Neural progenitor cell (in vitro differentiated cells): Measurements from ENCODE around the gene PACS1. TPM values are rescaled to one million over a fixed set of nuclear protein-coding genes. Genes with fewer than 3 reads are reported as not detected.

Experiments
- DNase-seq: peaks from one replicate; pipeline ENCODE4 v3.0.0-alpha.2; 2016; ENCODE audit warnings: low spot score
- H2AFZ ChIP-seq: fragments of 200-600 bp; sonication (generic); replicated peaks from 2 replicates; pipeline ENCODE4 v1.6.1; 2016; ENCODE audit warnings: antibody characterized with exemption
- H3F3A ChIP-seq: fragments of 200-600 bp; sonication (generic); 2 replicates; pipeline ENCODE4 v1.6.1; 2016; ENCODE audit warnings: antibody characterized with exemption, low read depth
- H3K27ac ChIP-seq: fragments of 200-600 bp; sonication (generic); 2 replicates; pipeline ENCODE4 v1.5.1; 2016; ENCODE audit warnings: mild to moderate bottlenecking
- H3K27me3 ChIP-seq: fragments of 200-600 bp; sonication (generic); 2 replicates; pipeline ENCODE4 v1.6.1; 2016; ENCODE audit warnings: mild to moderate bottlenecking, moderate library complexity
- H3K36me3 ChIP-seq: fragments of 200-600 bp; sonication (generic); 2 replicates; pipeline ENCODE4 v1.5.1; 2016
- H3K4me1 ChIP-seq: fragments of 200-600 bp; sonication (generic); 2 replicates; pipeline ENCODE4 v1.6.1; 2016; ENCODE audit warnings: mixed run types
- H3K4me2 ChIP-seq: fragments of 200-600 bp; sonication (generic); 2 replicates; pipeline ENCODE4 v1.6.1; 2016
- H3K4me3 ChIP-seq: fragments of 200-600 bp; sonication (generic); 2 replicates; pipeline ENCODE4 v1.5.1; 2016
- H3K79me2 ChIP-seq: fragments of 200-600 bp; sonication (generic); 2 replicates; pipeline ENCODE4 v1.6.1; 2016; ENCODE audit warnings: low read depth
- H3K9ac ChIP-seq: fragments of 200-600 bp; sonication (generic); 2 replicates; pipeline ENCODE4 v1.6.1; 2016
- H3K9me3 ChIP-seq: fragments of 200-600 bp; sonication (generic); 2 replicates; pipeline ENCODE4 v1.5.1; 2016; ENCODE audit warnings: low read depth
- H4K20me1 ChIP-seq: fragments of 200-600 bp; sonication (generic); 2 replicates; pipeline ENCODE4 v1.6.1; 2016; ENCODE audit warnings: low read depth
- H3K27ac Mint-ChIP-seq: 3 replicates; pipeline ENCODE4 v1.8.0; 2021; ENCODE audit warnings: mixed read lengths
- H3K27me3 Mint-ChIP-seq: 2 replicates; pipeline ENCODE4 v1.8.0; 2022; ENCODE audit warnings: low read depth, mild to moderate bottlenecking, inconsistent platforms, moderate library complexity, mixed read lengths; ENCODE audit not compliant: insufficient read depth
- H3K36me3 Mint-ChIP-seq: 3 replicates; pipeline ENCODE4 v1.8.0; 2021; ENCODE audit warnings: mixed read lengths
- H3K4me1 Mint-ChIP-seq: 3 replicates; pipeline ENCODE4 v1.8.0; 2021; ENCODE audit warnings: mixed read lengths
- H3K4me3 Mint-ChIP-seq: 3 replicates; pipeline ENCODE4 v1.8.0; 2021; ENCODE audit warnings: mild to moderate bottlenecking, moderate library complexity, mixed read lengths
- H3K9me3 Mint-ChIP-seq: 3 replicates; pipeline ENCODE4 v1.8.0; 2020; ENCODE audit warnings: mixed read lengths
- EZH2 ChIP-seq: fragments of 200-600 bp; sonication (generic); IDR thresholded peaks from 2 replicates; pipeline ENCODE4 v1.6.1; 2017; ENCODE audit warnings: antibody characterized with exemption, mild to moderate bottlenecking, moderate library complexity
- EZH2phosphoT487 ChIP-seq: fragments of 200-600 bp; sonication (generic); IDR thresholded peaks from 2 replicates; pipeline ENCODE4 v1.6.1; 2017; ENCODE audit warnings: antibody characterized with exemption
- total RNA-seq: library from RNA; depleted of rRNA; stranded (reverse); fragments of >200 nt; gene quantifications from 2 replicates; pipeline ENCODE4 v1.2.3, GENCODE V29; 2015; ENCODE audit warnings: low replicate concordance
- TF ChIP-seq, protein P1 (sequence below): fragments of 200-600 bp; sonication (generic); IDR thresholded peaks from 2 replicates; pipeline ENCODE4 v1.5.1; 2017; ENCODE audit warnings: antibody characterized with exemption, mild to moderate bottlenecking

PACS1 gene
- total RNA-seq, 1 donor from 2014 or later = 13.4 TPM

DNA sequence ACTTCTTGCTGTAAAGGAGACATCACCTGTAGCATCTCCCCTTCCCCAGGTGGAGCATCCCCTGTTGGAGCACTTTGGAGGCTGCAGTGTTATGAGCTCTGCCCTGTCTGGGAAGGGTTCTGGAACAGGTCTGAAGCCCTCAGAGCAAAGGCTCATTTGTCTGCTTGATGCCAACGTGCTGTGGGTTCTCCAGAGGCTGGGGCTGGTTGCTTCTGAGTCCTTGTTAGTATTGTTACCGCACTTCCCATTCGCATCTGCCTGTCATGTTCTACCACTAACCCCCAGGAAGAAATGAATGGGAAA lies 73.1 kb downstream of the PACS1 start:
- no peak overlapping the region for H2AFZ ChIP-seq
- H3K4me3 ChIP-seq = no peak overlapping the region
- no peaks in the 10 kb centered on the region for H4K20me1 ChIP-seq
- no peak overlapping the region for H3K9ac ChIP-seq
- no peaks in the 10 kb centered on the region for H3K9me3 ChIP-seq
- no peaks in the 10 kb centered on the region for H3K4me1 Mint-ChIP-seq
- no peak overlapping the region for H3K27ac Mint-ChIP-seq
- H3K27ac ChIP-seq = no peak overlapping the region
- peaks cover 5% of the 10 kb centered on the region for H3K36me3 Mint-ChIP-seq
- H3K4me2 ChIP-seq = no peak overlapping the region
- H3K27me3 Mint-ChIP-seq = peaks cover 3% of the 10 kb centered on the region
- no peaks in the 10 kb centered on the region for H3K36me3 ChIP-seq
- no peaks in the 10 kb centered on the region for H3K79me2 ChIP-seq
- peaks cover 12% of the 10 kb centered on the region for H3K9me3 Mint-ChIP-seq
- no peaks in the 10 kb centered on the region for H3K27me3 ChIP-seq
- H3K4me1 ChIP-seq = peaks cover 5% of the 10 kb centered on the region
- H3K4me3 Mint-ChIP-seq = no peak overlapping the region
- no peak for DNase-seq
- TF ChIP-seq, protein P1, sequence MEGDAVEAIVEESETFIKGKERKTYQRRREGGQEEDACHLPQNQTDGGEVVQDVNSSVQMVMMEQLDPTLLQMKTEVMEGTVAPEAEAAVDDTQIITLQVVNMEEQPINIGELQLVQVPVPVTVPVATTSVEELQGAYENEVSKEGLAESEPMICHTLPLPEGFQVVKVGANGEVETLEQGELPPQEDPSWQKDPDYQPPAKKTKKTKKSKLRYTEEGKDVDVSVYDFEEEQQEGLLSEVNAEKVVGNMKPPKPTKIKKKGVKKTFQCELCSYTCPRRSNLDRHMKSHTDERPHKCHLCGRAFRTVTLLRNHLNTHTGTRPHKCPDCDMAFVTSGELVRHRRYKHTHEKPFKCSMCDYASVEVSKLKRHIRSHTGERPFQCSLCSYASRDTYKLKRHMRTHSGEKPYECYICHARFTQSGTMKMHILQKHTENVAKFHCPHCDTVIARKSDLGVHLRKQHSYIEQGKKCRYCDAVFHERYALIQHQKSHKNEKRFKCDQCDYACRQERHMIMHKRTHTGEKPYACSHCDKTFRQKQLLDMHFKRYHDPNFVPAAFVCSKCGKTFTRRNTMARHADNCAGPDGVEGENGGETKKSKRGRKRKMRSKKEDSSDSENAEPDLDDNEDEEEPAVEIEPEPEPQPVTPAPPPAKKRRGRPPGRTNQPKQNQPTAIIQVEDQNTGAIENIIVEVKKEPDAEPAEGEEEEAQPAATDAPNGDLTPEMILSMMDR = no peak
- TF ChIP-seq EZH2 = no peak
- TF ChIP-seq EZH2phosphoT487 = no peak
- no peaks in the 10 kb centered on the region for H3F3A ChIP-seq

DNA sequence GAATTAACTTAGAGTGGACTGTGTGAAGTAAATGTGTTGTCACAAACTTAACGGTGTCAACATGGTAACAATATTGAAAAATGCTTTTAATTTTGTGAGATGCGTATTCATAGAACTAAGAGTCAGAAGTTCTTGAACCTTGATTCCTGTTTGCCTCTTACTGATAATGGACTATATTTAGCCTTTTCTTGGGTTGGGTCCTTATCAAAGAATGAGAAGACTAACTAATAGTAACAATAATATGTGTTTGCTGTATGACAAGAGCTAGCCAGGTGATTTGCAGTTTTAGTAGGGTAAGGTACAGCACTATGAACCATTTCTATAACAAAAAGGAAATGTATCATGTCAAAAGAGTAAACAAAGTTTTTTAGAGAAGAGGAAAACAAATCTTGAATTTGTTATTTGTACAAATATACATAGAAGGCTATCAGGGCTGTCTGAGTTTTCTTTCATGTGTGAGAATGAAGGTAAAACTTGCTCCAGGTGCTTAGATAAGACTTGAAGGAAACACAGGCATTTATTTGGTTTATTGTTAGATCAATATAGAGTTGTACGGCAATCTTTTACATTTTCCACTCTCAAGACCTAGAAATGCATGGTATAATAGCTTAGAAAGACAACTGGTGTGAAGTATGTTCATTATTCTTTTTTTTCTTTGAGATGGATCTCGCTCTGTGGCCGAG lies 74.1 kb downstream of the PACS1 start:
- no peak overlapping the region for H3K27ac Mint-ChIP-seq
- H3K9me3 Mint-ChIP-seq = peaks cover 12% of the 10 kb centered on the region
- no peaks in the 10 kb centered on the region for H3K79me2 ChIP-seq

GRCh38 chr11:66146074-66146473 lies 76.0 kb downstream of the PACS1 start:
- Histone ChIP-seq H3K79me2 (no peaks in the 10 kb centered on the region), H3F3A (no peaks in the 10 kb centered on the region), H2AFZ (no peak overlapping the region), H3K9me3 (no peaks in the 10 kb centered on the region), H3K36me3 (no peaks in the 10 kb centered on the region), H4K20me1 (no peaks in the 10 kb centered on the region), H3K9ac (no peak overlapping the region), H3K4me3 (no peak overlapping the region), H3K4me1 (peaks cover 11% of the 10 kb centered on the region), H3K4me2 (no peak overlapping the region), H3K27me3 (no peaks in the 10 kb centered on the region), H3K27ac (no peak overlapping the region)
- no peak for DNase-seq
- no peak overlapping the region for H3K27ac Mint-ChIP-seq
- H3K9me3 Mint-ChIP-seq = peaks cover 12% of the 10 kb centered on the region
- TF ChIP-seq EZH2phosphoT487 = no peak
- TF ChIP-seq, protein P1 = no peak
- no peak for TF ChIP-seq EZH2
- peaks cover 3% of the 10 kb centered on the region for H3K27me3 Mint-ChIP-seq
- H3K4me3 Mint-ChIP-seq = no peak overlapping the region
- peaks cover 5% of the 10 kb centered on the region for H3K4me1 Mint-ChIP-seq
- peaks cover 5% of the 10 kb centered on the region for H3K36me3 Mint-ChIP-seq

More for the DNA sequence above, 74.1 kb downstream of the PACS1 start:
- H3K4me3 ChIP-seq = no peak overlapping the region
- no peak overlapping the region for H3K4me2 ChIP-seq
- no peaks in the 10 kb centered on the region for H3K36me3 ChIP-seq
- no peak for TF ChIP-seq EZH2phosphoT487
- TF ChIP-seq, protein P1 = no peak
- no peak overlapping the region for H3K4me3 Mint-ChIP-seq
- no peak for DNase-seq
- H3K27me3 Mint-ChIP-seq = peaks cover 3% of the 10 kb centered on the region
- H3K36me3 Mint-ChIP-seq = peaks cover 5% of the 10 kb centered on the region
- H3K27ac ChIP-seq = no peak overlapping the region
- no peaks in the 10 kb centered on the region for H4K20me1 ChIP-seq
- no peak overlapping the region for H3K9ac ChIP-seq
- no peak overlapping the region for H2AFZ ChIP-seq
- no peaks in the 10 kb centered on the region for H3K4me1 Mint-ChIP-seq
- peaks cover 5% of the 10 kb centered on the region for H3K4me1 ChIP-seq
- no peaks in the 10 kb centered on the region for H3F3A ChIP-seq
- no peaks in the 10 kb centered on the region for H3K27me3 ChIP-seq
- H3K9me3 ChIP-seq = no peaks in the 10 kb centered on the region
